ENCODE results near the gene STK38L. TPM values are rescaled to one million over a fixed set of nuclear protein-coding genes. Genes with fewer than 3 reads are reported as not detected.

The STK38L gene
- polyA plus RNA-seq, 2 of the 4 experiments (the other 2 are of a cell fraction): 17.3 to 32.2 TPM

- no peak for TF ChIP-seq MAX (IDR thresholded peaks at IDR 0.05)
- TF ChIP-seq, protein P1, sequence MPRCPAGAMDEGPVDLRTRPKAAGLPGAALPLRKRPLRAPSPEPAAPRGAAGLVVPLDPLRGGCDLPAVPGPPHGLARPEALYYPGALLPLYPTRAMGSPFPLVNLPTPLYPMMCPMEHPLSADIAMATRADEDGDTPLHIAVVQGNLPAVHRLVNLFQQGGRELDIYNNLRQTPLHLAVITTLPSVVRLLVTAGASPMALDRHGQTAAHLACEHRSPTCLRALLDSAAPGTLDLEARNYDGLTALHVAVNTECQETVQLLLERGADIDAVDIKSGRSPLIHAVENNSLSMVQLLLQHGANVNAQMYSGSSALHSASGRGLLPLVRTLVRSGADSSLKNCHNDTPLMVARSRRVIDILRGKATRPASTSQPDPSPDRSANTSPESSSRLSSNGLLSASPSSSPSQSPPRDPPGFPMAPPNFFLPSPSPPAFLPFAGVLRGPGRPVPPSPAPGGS (IDR thresholded peaks at IDR 0.05): no peak
Measured at GRCh38 chr12:27261866-27262265, 17.8 kb downstream of the STK38L start (continued).

DNA sequence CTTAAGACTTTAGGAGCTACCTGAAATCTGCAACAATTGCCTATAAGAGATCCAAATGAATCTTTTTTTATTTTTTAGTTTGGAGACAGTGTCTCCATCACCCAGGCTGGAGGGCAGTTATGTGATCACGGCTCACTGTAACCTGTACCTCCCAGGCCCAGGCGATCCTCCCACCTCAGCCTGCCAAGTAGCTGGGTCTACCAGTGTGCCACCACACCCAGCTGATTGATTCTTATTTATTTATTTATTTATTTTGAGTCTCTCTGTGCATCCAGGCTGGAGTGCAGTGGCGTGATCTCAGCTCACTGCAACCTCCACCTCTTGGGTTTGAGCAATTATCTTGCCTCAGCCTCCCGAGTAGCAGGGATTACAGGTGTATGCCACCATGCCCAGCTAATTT is 26.1 kb downstream of the STK38L start:
- WGBS (ENCODE audit: missing lambda C conversion rate): 92% methylated on average over 4 of the region's 4 CpGs
- H3K4me1 ChIP-seq: peaks cover 11% of the 10 kb centered on the region

DNA sequence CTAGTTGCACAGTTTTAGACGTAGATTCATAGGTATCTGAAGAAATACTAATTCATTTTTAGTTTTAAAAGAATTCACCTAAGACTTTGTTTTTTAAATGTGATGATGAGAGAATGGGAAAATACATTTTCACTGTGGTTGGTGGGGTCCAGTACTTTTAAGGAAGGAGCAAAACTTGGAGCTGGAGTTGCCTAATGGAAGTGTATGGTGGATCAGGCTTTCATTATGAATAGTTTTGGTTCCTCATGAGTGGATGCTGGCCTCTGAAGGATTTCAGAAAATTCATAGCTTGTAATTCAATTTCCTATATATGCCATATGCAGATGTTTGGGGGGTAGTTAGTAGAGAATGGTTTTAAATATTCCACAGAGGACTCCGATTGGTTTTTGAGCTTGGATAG is 27.1 kb downstream of the STK38L start:
- Histone ChIP-seq H3K4me1 (peaks cover 11% of the 10 kb centered on the region), H3K4me3 (no peak overlapping the region), H3K9me3 (no peaks in the 10 kb centered on the region), H3K4me2 (no peak overlapping the region), H3K27ac (no peak overlapping the region)
- CTCF ChIA-PET: interaction anchor here (0.9 to 1.4 kb wide), 4 partner anchors 21 to 147 kb away, joined by 3 read pairs; no protein-coding TSS in a partner anchor
- TF ChIP-seq NFE2L2 (conservative IDR thresholded peaks at IDR 0.05; ENCODE audit: low read length): no peak
- TF ChIP-seq HES2 (IDR thresholded peaks at IDR 0.05): no peak
- TF ChIP-seq MAZ (IDR thresholded peaks at IDR 0.05; ENCODE audit: borderline replicate concordance, low read depth, low read length): no peak
- TF ChIP-seq, protein P1 (IDR thresholded peaks at IDR 0.05): no peak
- ATAC-seq (no peak), DNase-seq (ENCODE audit: low read depth in 1 of 2, low spot score in 1 of 2) (no peak), FAIRE-seq (no peak)
- 95% methylated on average over 2 of the region's 2 CpGs for WGBS (ENCODE audit: missing lambda C conversion rate)
- POLR2A ChIA-PET: no interaction called here

More for the DNA sequence above, 26.1 kb downstream of the STK38L start:
- POLR2A ChIA-PET: no interaction called here
- Histone ChIP-seq H3K4me3 (no peak overlapping the region), H3K4me2 (no peak overlapping the region), H3K9me3 (no peaks in the 10 kb centered on the region), H3K27ac (no peak overlapping the region)
- no peak for TF ChIP-seq CEBPB (IDR thresholded peaks at IDR 0.05)
- TF ChIP-seq CHD2 (IDR thresholded peaks at IDR 0.05; ENCODE audit: low read length, partially characterized antibody): no peak
- no peak for TF ChIP-seq TP53 (CRISPR knock-in tag; IDR thresholded peaks at IDR 0.05)
- no peak for TF ChIP-seq BHLHE40 (IDR thresholded peaks at IDR 0.05; ENCODE audit: low read depth, low read length)
- TF ChIP-seq FOXS1 (CRISPR knock-in tag; IDR thresholded peaks at IDR 0.05): no peak
- TF ChIP-seq CBX8 (IDR thresholded peaks at IDR 0.05): no peak
- TF ChIP-seq RNF2 (IDR thresholded peaks at IDR 0.05; ENCODE audit: borderline replicate concordance, low read depth): no peak
- TF ChIP-seq RAD21 (conservative IDR thresholded peaks at IDR 0.05 in 1 of 2, IDR thresholded peaks at IDR 0.05 in 1 of 2): no peak
- TF ChIP-seq, protein P2, sequence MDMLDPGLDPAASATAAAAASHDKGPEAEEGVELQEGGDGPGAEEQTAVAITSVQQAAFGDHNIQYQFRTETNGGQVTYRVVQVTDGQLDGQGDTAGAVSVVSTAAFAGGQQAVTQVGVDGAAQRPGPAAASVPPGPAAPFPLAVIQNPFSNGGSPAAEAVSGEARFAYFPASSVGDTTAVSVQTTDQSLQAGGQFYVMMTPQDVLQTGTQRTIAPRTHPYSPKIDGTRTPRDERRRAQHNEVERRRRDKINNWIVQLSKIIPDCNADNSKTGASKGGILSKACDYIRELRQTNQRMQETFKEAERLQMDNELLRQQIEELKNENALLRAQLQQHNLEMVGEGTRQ (IDR thresholded peaks at IDR 0.05): no peak
- no peak for TF ChIP-seq SREBF2 (IDR thresholded peaks at IDR 0.05)
- no peak for TF ChIP-seq RARB (CRISPR knock-in tag; IDR thresholded peaks at IDR 0.05)
- no peak for TF ChIP-seq POLR2AphosphoS2 (conservative IDR thresholded peaks at IDR 0.05; ENCODE audit: low read length)
- TF ChIP-seq, protein P3, sequence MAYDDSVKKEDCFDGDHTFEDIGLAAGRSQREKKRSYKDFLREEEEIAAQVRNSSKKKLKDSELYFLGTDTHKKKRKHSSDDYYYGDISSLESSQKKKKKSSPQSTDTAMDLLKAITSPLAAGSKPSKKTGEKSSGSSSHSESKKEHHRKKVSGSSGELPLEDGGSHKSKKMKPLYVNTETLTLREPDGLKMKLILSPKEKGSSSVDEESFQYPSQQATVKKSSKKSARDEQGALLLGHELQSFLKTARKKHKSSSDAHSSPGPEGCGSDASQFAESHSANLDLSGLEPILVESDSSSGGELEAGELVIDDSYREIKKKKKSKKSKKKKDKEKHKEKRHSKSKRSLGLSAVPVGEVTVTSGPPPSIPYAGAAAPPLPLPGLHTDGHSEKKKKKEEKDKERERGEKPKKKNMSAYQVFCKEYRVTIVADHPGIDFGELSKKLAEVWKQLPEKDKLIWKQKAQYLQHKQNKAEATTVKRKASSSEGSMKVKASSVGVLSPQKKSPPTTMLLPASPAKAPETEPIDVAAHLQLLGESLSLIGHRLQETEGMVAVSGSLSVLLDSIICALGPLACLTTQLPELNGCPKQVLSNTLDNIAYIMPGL (CRISPR knock-in tag; IDR thresholded peaks at IDR 0.05; ENCODE audit: borderline replicate concordance): no peak
- TF ChIP-seq HOXA7 (CRISPR knock-in tag; IDR thresholded peaks at IDR 0.05): no peak
- no peak for TF ChIP-seq NR3C1 (IDR thresholded peaks at IDR 0.05)
- TF ChIP-seq, protein P1 (IDR thresholded peaks at IDR 0.05): no peak
- no peak for TF ChIP-seq MAFK (IDR thresholded peaks at IDR 0.05; ENCODE audit: partially characterized antibody)
- TF ChIP-seq ZSCAN20 (CRISPR knock-in tag; IDR thresholded peaks at IDR 0.05): no peak
- TF ChIP-seq NFE2L2 (conservative IDR thresholded peaks at IDR 0.05; ENCODE audit: low read length): no peak
- TF ChIP-seq MYC (IDR thresholded peaks at IDR 0.05; ENCODE audit: borderline replicate concordance, low read length): no peak
- no peak for DNase-seq (ENCODE audit: low read depth in 1 of 2, low spot score in 1 of 2)
- no peak for ATAC-seq
- CTCF ChIA-PET: interaction anchor here (0.6 to 2.0 kb wide), 2 partner anchors 33 to 36 kb away, joined by 4 to 7 read pairs; no protein-coding TSS in a partner anchor
- FAIRE-seq: no peak

Measured in A549 (cell line).